Measurements from ENCODE around the gene SLC8A1.

The SLC8A1 gene

DNA sequence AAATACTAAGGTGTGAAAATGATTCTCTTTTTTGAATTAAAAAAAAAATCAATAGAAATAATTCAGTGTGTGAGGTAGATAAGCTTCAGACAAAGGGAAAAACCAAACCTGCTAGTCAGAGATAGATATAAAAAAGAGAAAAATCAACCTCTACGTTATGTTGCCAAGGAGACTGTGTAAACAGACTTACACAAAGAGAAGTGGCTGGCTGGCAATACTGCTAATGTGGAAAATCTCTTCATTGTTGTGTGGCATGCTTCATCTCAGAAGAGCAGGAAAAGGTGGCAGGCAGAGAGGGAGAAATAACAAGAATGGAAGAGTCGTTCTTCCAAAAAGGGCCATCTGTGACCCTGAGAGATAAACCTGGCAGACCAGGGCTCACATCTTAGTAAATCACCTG is 200.8 kb downstream of the SLC8A1 start:
- H3K4me3 ChIP-seq (ENCODE audit: low read depth, low read length) = no peak overlapping the region
- TF ChIP-seq, protein P1, sequence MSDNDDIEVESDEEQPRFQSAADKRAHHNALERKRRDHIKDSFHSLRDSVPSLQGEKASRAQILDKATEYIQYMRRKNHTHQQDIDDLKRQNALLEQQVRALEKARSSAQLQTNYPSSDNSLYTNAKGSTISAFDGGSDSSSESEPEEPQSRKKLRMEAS (IDR thresholded peaks at IDR 0.05; ENCODE audit: low read depth, low read length) = no peak
- TF ChIP-seq MYC (IDR thresholded peaks at IDR 0.05; ENCODE audit: low read depth, low read length) (no peak), POLR2A (IDR thresholded peaks at IDR 0.05; ENCODE audit: extremely low read depth, insufficient read length) (no peak)
- TF ChIP-seq, protein P2, sequence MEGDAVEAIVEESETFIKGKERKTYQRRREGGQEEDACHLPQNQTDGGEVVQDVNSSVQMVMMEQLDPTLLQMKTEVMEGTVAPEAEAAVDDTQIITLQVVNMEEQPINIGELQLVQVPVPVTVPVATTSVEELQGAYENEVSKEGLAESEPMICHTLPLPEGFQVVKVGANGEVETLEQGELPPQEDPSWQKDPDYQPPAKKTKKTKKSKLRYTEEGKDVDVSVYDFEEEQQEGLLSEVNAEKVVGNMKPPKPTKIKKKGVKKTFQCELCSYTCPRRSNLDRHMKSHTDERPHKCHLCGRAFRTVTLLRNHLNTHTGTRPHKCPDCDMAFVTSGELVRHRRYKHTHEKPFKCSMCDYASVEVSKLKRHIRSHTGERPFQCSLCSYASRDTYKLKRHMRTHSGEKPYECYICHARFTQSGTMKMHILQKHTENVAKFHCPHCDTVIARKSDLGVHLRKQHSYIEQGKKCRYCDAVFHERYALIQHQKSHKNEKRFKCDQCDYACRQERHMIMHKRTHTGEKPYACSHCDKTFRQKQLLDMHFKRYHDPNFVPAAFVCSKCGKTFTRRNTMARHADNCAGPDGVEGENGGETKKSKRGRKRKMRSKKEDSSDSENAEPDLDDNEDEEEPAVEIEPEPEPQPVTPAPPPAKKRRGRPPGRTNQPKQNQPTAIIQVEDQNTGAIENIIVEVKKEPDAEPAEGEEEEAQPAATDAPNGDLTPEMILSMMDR (IDR thresholded peaks at IDR 0.05; ENCODE audit: low read depth, low read length) = no peak
- DNase-seq (ENCODE audit: low read depth) = no peak

DNA sequence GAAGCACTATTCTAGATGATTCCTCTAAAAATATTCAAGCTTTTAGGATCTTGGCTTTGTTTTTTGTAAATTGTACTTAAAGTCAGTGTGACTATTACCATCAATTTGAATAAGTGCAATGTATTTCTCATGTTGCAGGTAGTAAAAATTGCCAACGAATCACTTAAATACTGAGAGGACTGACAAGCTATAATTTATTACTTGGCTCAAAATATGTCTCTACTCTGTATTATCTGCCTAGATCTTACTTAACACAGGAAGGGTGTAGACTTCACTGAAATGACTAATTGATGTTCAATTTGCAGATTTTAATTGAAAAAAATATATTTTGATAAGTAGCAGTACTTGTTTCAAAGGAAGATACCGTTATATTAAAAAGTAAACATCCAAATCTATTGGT is 202.3 kb downstream of the SLC8A1 start:
- no peak for DNase-seq (ENCODE audit: low read depth)

DNA sequence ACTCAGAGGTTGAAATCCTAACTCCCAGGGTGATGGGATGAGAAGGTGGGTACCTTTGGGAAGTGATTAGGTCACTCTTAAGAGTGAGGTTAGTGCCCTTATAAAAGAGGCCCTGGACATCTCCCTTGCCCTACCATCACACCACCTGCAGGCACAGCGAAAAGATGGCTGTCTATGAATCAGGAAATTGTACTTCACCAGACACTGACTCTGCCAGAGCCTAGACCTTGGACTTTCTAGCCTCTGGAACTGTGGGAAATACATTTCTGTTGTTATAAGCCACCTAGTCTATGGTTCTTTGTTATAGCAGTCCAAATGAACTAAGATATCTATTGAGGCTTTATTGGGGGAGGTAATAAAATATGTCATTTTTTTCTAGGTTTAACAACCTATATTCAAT is 203.6 kb downstream of the SLC8A1 start:
- H3K4me3 ChIP-seq (ENCODE audit: low read depth, low read length) = no peak overlapping the region
- DNase-seq (ENCODE audit: low read depth) = no peak
- TF ChIP-seq, protein P1 (IDR thresholded peaks at IDR 0.05; ENCODE audit: low read depth, low read length) = no peak
- TF ChIP-seq, protein P2 (IDR thresholded peaks at IDR 0.05; ENCODE audit: low read depth, low read length) = no peak
- no peak for TF ChIP-seq POLR2A (IDR thresholded peaks at IDR 0.05; ENCODE audit: extremely low read depth, insufficient read length)
- TF ChIP-seq MYC (IDR thresholded peaks at IDR 0.05; ENCODE audit: low read depth, low read length) = no peak

More for the DNA sequence above, 202.3 kb downstream of the SLC8A1 start:
- TF ChIP-seq MYC (IDR thresholded peaks at IDR 0.05; ENCODE audit: low read depth, low read length) = no peak
- no peak overlapping the region for H3K4me3 ChIP-seq (ENCODE audit: low read depth, low read length)

DNA sequence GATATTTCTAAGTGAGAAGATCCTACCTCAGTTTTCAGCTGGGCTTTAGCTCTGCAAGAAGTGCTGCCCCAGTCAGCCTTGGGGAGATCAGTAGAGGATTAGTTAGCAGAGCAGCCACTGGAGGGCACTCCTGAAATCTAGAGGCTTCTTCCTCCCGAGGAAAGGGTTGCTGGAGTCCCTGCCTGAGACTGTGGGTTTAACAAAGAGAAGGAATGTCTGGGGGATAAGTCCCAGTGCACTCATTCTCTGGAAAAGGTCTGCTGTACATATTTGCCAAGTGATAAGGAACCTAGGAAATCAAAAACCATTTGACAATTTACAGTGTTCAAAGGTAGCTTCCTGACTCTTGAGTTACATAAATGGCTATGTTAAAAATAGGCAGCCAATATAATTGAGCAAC is 207.2 kb downstream of the SLC8A1 start:
- DNase-seq (ENCODE audit: low read depth) = peak; percentile 56
- H3K4me3 ChIP-seq (ENCODE audit: low read depth, low read length) = no peak overlapping the region
- TF ChIP-seq, protein P1 (IDR thresholded peaks at IDR 0.05; ENCODE audit: low read depth, low read length) = no peak
- TF ChIP-seq MYC (IDR thresholded peaks at IDR 0.05; ENCODE audit: low read depth, low read length) (no peak), POLR2A (IDR thresholded peaks at IDR 0.05; ENCODE audit: extremely low read depth, insufficient read length) (no peak)
- TF ChIP-seq, protein P2 (IDR thresholded peaks at IDR 0.05; ENCODE audit: low read depth, low read length) = peak; percentile 63

DNA sequence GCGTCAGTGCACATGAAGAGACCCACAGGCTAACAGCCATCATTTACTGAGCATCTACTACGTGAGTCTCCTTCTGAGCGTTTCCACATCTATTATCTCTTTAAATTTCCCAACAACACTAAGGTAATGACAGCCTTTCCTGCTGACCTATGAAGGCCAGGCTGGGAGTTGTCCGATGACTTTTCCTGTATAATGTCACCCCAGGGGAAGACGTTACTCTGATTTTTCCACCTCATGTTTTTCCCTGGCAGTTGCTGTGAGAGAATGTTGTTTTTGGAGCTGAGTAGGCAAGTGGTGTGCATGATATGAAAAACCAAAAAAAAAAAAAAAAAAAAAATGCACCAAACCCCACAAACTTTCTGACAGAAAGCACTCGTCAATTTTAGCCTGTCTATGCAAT is 207.6 kb downstream of the SLC8A1 start:
- DNase-seq (ENCODE audit: low read depth) = no peak
- no peak overlapping the region for H3K4me3 ChIP-seq (ENCODE audit: low read depth, low read length)
- TF ChIP-seq MYC (IDR thresholded peaks at IDR 0.05; ENCODE audit: low read depth, low read length) = no peak
- TF ChIP-seq POLR2A (IDR thresholded peaks at IDR 0.05; ENCODE audit: extremely low read depth, insufficient read length) = no peak
- TF ChIP-seq, protein P1 (IDR thresholded peaks at IDR 0.05; ENCODE audit: low read depth, low read length) = no peak

DNA sequence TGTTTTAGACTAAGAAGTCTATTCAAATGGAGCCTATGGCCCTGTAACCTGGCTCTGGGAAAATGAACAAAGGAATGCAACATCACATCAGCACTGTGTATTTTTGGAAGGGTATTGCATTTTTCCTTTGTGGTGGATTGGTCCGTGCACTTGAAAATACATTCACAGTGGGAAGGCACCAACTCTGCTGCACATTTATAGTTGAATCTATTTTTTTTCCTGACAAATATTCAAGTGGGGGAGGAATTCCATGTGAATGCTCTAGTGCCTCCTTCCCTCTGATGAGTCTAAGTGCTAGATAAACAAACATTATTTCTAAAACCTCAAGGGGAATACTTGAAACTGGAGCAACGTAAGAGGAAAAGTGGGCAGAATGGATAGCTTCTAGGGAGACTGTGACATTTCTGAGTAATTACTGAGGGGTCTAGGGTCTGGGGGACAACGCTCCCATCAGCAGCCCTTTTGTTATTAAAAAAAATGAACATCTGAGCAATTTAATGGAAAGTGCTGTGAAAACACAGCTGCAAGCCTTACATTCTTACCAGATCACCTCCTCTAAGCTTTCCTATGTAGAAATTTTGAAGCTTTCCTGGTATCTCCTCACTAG is 208.2 kb downstream of the SLC8A1 start:
- DNase-seq (ENCODE audit: low read depth) = no peak
- TF ChIP-seq POLR2A (IDR thresholded peaks at IDR 0.05; ENCODE audit: extremely low read depth, insufficient read length) (no peak), MYC (IDR thresholded peaks at IDR 0.05; ENCODE audit: low read depth, low read length) (no peak)
- TF ChIP-seq, protein P2 (IDR thresholded peaks at IDR 0.05; ENCODE audit: low read depth, low read length) = no peak
- TF ChIP-seq, protein P1 (IDR thresholded peaks at IDR 0.05; ENCODE audit: low read depth, low read length) = no peak
- H3K4me3 ChIP-seq (ENCODE audit: low read depth, low read length) = no peak overlapping the region

DNA sequence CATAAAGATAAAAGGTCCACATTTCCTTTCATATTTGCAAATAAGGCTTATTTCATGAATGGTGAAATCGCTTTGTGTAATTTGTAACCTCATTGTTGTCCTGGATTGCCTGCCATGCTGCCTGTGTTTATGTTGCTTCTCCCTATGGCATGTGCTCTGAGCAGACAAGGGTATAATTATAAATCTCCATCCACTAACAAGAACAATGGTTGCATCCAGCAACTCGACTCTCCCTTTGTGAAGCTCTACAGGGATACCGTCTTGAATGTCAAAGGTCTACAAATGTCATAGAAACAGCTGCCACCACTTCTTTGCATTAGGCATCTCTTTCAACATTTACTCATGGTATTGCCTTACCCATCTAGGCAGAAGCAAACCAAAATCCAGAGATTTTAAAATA is 209.6 kb downstream of the SLC8A1 start:
- DNase-seq (ENCODE audit: low read depth) = no peak
- TF ChIP-seq MYC (IDR thresholded peaks at IDR 0.05; ENCODE audit: low read depth, low read length) (no peak), POLR2A (IDR thresholded peaks at IDR 0.05; ENCODE audit: extremely low read depth, insufficient read length) (no peak)
- TF ChIP-seq, protein P1 (IDR thresholded peaks at IDR 0.05; ENCODE audit: low read depth, low read length) = no peak
- TF ChIP-seq, protein P2 (IDR thresholded peaks at IDR 0.05; ENCODE audit: low read depth, low read length) = no peak
- no peak overlapping the region for H3K4me3 ChIP-seq (ENCODE audit: low read depth, low read length)
